ENCODE results near the gene TXLNG.

Gene TXLNG

GRCh38 chrX:16785247-16786138, 773 bp upstream of the TXLNG start:
- TF ChIP-seq CTCF (IDR thresholded peaks at IDR 0.05; ENCODE audit: borderline replicate concordance, insufficient read depth, low read depth, low read length), result no peak
- peak overlapping the region; percentile 92 for H3K4me3 ChIP-seq (ENCODE audit: low read depth, low read length)

- H3K4me3 ChIP-seq (ENCODE audit: low read depth, low read length), result peak overlapping the region; percentile 92
- TF ChIP-seq CTCF (IDR thresholded peaks at IDR 0.05; ENCODE audit: borderline replicate concordance, insufficient read depth, low read depth, low read length), result no peak
Measured at GRCh38 chrX:16786791-16787735, 797 bp downstream of the TXLNG start.

GRCh38 chrX:16788477-16788876, 2.2 kb downstream of the TXLNG start:
- TF ChIP-seq CTCF (IDR thresholded peaks at IDR 0.05; ENCODE audit: borderline replicate concordance, insufficient read depth, low read depth, low read length), result no peak
- no peak overlapping the region for H3K4me3 ChIP-seq (ENCODE audit: low read depth, low read length)

GRCh38 chrX:16796298-16796697, 10.0 kb downstream of the TXLNG start:
- H3K4me3 ChIP-seq (ENCODE audit: low read depth, low read length), result no peak overlapping the region
- no peak for TF ChIP-seq CTCF (IDR thresholded peaks at IDR 0.05; ENCODE audit: borderline replicate concordance, insufficient read depth, low read depth, low read length)

- TF ChIP-seq CTCF (IDR thresholded peaks at IDR 0.05; ENCODE audit: borderline replicate concordance, insufficient read depth, low read depth, low read length), result no peak
- no peak overlapping the region for H3K4me3 ChIP-seq (ENCODE audit: low read depth, low read length)
Measured at GRCh38 chrX:16797358-16797757, 11.1 kb downstream of the TXLNG start.

GRCh38 chrX:16797841-16798240, 11.6 kb downstream of the TXLNG start:
- H3K4me3 ChIP-seq (ENCODE audit: low read depth, low read length), result no peak overlapping the region
- TF ChIP-seq CTCF (IDR thresholded peaks at IDR 0.05; ENCODE audit: borderline replicate concordance, insufficient read depth, low read depth, low read length), result no peak
